Fibroblast of skin of left quadriceps (primary cell): Measurements from ENCODE around the gene FITM2.
A peak's percentile ranks its signal among the peaks of the same experiment; 100 is the strongest.
"Not testable (repeated sequence)": the region's sequence is repeated elsewhere in the genome, so short reads cannot be mapped to it uniquely, and the experiment has no call there.

Experiments used
- DNase-seq, 2 experiments: peaks; one replicate each; pipeline ENCODE4 v3.0.0-alpha.2; 2013; ENCODE audit warnings: low read depth in 2 of 2

FITM2 gene

GRCh38 chr20:44334306-44334705, 23.3 kb upstream of the FITM2 start:
- DNase-seq, result no peak

GRCh38 chr20:44331201-44331600, 20.2 kb upstream of the FITM2 start:
- DNase-seq, result no peak

DNA sequence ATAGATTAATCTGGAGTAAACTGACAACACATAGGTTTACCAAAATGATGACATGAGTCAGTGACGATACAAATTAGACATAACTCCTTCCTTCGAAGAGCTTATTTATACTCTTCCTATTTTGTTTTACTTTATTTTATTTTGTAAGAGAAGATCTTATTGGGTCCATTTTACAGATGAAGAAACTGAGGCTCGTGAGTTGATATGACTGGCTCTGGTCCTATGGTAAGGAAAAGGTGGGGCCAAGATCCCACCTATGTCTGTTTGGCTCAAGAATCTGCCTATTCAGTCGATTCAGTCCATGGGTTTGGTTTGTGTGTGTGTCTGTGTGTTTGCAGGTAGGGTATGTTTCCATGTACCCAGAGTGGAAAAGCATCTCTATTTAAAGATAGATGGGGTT, 17.4 kb upstream of the FITM2 start:
- no peak for DNase-seq

DNA sequence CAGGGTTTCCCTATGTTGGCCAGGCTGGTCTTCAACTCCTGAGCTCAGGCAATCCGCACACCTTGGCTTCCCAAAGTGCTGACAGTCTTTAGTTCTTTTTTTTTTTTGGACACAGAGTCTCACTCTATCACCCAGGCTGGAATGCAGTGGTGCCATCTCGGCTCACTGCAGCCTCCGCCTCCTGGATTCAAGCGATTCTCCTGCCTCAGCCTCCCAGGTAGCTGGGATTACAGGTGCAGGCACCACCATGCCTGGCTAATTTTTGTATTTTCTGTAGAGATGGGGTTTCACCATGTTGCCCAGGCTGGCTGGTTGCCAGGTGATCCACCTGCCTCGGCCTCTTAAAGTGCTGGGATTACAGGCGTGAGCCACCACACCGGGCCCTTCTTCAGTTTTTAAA, 16.7 kb upstream of the FITM2 start:
- DNase-seq, result not testable (repeated sequence)

DNA sequence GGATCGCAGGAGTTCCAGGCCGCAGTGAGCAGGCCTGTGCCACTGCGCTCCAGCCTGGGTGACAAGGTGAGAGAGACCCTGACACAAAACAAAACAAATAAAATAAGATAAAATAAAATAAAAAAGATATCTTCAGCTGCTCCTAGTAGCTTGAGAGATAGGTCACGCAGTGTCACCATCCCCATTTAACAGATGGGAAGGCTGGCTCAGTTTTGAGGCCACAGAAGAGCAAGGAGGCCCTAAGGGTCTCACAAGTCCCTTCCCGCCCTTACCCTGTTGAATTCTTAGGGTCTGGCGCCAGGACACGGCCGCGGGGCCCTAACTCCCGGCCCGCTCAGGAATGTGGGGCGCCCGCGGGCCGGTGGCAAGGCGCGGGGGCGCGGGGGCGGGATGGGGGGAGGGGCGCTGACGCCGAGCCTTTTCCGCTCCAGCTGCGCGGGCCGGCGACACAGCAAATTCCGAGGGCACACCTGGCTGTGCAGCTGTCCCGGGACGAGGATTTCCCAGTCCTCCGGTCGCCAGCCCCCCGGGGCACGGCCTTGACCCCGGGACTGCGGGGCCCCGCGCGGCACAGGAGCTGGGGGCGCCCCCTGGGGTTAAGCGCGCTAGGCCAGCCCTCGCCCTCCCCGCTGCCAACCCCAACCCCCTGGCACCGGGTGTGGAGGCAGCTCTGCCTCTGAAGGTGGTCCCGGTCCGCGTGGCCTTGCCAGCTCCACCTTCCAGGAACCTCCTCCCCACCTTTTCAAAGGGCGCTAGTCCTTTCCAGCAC, 15.6 kb upstream of the FITM2 start:
- no peak for DNase-seq

- no peak for DNase-seq
Observed at GRCh38 chr20:44324343-44324742, 13.3 kb upstream of the FITM2 start.

- DNase-seq, result no peak
Observed at GRCh38 chr20:44319839-44320422, 8.9 kb upstream of the FITM2 start.

DNA sequence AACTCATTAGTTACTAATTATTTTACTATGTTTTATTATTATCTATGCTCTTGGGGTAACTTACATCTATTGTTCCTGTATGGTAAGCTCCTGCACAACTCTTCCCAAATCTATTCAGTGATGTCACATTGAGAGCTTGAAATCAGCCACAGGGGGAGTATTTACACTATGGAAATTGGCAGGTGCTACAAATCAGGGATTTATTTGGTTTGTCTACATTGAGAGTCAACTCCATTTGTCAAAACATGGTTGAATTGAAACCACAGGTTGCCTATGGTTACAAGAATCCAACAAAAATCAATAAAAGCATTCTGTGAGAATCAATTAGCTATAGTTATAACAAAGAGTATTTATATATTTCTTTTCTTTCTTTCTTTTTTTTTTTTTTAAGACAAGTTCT, 3.9 kb upstream of the FITM2 start:
- DNase-seq, result no peak

DNA sequence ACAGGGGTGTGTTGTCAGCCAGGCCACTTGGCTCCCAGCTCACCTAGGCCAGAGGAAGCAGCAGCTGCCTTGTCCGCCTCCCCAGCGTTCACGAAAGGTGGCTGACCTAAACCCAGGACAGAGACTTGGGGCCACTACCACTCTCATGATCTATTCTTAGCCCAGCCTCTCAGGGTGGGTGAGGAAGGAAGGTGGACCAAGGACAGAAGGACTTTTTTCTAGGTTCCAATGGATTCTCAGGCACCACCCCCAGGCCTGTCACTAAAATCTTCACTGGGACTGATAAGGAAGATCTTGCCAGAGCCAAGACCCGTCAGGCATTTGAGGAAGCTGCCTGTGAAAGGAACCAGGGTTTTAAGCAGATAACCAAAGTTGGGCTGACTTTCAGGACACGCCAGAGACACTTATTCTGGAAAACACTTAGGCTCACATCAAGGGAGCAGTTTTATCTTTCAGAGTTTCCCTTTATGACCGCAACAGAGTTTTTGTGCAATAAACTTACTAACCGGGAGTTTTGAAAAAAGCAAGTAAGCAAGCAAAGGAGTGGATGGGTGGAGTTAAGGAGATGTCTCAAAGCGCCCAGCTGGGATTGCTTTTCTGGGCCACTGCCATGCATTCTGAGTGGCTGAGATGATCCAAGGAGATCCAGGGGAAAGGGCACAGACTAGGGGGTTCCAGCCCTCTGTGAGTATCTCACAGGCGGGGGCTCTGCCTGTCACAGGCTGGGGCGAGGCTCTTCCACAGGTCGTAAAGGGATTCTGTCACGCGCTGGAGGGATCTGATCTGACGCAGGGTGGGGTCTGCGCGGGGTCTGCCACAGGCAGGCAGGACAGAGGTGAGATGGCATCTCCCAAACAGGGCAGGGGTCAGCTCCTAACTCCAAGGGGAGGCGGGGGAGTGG, 989 bp downstream of the FITM2 start:
- DNase-seq, result peak; percentile 10 to 22

DNA sequence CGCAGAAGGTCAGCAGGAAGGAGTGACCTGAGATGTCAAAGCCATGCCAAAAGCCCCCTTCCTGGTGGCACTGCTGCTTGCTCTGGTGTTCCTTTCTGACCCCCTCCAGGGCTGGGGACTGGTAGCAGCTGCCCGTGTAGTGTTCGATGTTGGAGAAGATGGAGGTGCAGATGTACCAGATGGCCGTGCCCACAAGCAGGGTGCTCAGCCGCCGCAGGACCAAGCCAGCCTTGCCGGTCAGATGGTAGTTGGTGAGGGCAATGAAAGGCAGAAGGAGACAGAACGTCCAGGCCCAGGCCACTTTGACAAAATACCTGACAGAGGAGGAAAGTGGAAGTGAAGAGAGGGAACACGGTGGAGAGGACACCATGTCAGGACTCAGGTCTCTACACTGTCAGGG, 4.1 kb downstream of the FITM2 start:
- DNase-seq, result no peak

DNA sequence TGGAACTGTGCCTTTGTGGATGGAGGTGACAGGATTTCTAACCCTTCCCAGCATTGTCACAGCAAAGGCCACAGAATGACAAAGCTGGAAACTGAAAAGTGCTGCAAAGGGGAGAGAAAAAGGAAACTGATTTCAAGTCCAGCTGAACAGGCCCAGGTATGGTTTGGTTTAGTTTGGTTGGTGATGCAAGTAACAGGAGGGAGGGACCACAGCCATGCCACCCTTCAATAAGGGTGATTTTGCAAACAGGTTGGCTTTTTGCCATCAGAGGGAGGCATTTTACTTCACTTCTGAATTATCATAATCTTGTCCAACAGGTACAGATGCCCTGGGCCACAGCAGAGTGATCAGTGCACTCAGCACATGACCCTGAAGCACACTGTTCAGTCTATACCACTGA, 6.6 kb downstream of the FITM2 start:
- DNase-seq, result no peak

DNA sequence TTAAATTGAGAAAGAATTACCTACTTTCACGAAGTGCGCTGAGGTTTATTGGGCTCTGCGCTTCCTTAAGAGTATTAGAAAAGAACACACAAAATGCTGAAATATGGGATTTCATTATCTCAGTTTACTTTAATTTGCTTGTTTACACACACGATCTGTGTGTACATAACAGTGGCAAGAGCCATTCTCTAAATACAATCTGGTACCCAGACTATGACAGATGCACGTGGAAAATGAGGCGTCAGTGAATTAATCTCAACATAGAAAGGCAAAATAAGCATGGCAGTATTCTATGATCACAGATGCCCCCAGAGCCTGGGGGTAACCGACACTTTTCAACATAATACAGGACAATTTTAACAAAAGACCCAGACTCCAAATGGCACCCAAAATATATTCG, 8.3 kb downstream of the FITM2 start:
- DNase-seq, result no peak

DNA sequence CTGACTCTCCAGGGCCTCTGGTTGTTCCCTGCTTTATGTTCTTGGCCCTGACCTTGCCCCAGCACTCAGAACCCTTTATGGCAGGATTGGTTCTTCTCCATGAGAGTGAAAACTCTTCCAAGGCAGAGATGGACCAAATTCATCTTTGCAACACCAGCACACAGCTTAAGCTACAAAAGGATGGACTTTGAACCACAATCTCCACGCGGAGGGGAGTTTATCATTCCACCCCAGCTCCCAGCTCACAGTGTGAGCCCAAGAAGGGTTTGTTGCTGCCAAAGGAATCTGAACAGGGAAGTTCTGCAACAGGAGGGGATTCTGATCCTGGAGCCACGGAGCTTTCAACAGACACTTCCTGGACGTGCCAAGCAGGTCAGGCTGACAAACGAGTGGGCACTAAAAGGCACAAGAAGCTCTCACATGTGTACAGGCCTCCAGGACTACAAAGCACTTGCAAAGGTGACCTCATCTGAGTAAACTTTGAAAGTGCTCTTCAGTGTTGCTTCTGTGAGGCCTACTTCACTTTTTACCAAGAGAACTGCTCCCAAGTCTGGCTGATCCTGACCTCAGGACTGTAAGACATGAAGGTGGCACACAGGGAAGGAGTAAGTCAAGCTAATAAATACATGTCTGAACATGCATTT, 8.9 kb downstream of the FITM2 start:
- DNase-seq, result no peak

DNA sequence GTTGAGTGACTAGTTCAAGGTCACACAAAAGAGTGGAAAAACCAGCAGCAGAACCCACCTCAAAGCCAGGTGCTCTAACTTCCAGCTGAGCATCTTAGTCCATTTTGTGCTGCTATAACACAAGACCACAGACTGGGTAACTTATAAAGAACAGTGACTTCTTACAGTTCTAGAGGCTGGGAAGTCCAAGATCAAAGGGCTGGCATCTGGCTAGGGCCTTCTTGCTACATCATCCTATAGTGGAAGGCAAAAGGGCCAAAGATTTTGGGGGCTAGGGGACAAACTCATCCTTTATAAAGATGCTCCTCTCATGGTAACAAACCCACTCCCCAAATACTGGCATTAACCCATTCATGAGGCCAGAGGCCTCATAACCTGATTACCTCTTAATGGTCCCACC, 9.7 kb downstream of the FITM2 start:
- no peak for DNase-seq

DNA sequence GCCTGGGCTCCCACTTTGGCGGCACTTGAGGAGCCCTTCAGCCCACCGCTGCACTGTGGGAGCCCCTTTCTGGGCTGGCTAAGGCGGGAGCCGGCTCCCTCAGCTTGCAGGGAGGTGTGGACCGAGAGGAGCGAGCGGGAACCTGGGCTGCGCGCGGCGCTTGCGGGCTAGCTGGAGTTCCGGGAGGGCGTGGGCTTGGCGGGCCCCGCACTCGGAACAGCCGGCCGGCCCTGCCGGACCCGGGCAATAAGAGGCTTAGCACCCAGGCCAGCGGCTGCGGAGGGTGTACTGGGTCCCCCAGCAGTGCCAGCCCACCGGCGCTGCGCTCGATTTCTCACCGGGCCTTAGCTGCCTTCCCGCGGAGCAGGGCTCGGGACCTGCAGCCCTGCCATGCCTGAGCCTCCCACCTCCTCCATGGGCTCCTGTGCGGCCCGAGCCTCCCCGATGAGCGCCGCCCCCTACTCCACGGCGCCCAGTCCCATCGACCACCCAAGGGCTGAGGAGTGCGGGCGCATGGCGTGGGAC, 11.9 kb downstream of the FITM2 start:
- not testable (repeated sequence) for DNase-seq

GRCh38 chr20:44297721-44298120, 13.3 kb downstream of the FITM2 start:
- no peak for DNase-seq

- no peak for DNase-seq
Observed at GRCh38 chr20:44296011-44296410, 15.0 kb downstream of the FITM2 start.

DNA sequence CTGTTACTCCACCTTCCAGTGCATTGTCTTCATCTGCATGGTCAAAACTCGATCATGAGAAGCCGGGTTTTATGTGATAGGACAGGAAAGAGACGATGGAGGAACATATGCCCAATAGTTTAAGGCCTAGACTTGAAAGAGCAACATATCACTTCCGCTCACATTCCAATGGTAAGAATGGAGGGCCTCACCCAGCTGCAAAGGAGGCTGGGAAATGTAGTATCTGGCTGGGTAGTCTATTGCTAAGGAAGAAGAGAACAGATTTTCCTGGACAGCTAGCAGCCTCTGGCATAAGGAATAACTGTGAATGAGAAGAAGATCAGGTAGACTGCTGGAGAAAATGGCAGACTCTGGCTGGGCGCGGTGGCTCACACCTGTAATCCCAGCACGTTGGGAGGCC, 19.2 kb downstream of the FITM2 start:
- DNase-seq, result no peak

GRCh38 chr20:44288252-44288651, 22.8 kb downstream of the FITM2 start:
- no peak for DNase-seq

DNA sequence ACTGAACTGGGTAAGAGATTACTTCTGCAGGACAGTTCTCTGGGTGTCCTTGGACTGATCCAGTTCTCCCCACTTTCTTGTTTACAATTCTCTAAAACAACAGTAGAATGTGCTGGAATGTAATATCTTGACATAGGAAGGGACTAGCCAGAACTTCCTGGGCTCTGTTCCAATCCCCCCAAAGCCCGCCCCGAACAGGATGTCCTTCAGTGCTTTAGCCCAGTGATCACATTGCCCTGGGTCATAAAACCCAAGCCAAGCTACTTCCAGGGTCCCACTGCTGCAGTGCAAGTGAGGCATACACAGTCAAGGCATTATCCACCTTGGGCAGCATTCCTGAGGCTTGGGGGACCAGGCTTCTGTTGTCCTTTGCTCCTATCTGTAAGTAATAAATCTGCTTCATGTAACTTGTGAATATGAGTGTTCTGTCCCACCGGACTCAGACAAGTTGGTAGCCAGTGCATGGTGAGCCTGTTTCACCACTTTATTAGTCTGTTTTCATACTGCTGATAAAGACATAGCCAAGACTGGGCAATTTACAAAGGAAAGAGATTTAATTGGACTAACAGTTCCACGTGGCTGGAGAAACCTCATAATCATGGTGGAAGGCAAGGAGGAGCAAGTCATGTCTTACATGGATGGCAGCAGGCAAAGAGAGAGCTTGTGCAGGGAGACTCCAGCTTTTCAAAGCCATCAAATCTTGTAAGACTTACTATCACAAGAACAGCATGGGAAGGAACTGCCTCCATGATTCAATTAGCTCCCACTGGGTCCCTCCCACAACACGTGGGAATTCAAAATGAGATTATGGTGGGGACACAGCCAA, 23.5 kb downstream of the FITM2 start:
- DNase-seq, result no peak

- DNase-seq, result no peak
Observed at GRCh38 chr20:44284032-44284431, 27.0 kb downstream of the FITM2 start.
